ENCODE data around the gene KDM8.

KDM8 gene

DNA sequence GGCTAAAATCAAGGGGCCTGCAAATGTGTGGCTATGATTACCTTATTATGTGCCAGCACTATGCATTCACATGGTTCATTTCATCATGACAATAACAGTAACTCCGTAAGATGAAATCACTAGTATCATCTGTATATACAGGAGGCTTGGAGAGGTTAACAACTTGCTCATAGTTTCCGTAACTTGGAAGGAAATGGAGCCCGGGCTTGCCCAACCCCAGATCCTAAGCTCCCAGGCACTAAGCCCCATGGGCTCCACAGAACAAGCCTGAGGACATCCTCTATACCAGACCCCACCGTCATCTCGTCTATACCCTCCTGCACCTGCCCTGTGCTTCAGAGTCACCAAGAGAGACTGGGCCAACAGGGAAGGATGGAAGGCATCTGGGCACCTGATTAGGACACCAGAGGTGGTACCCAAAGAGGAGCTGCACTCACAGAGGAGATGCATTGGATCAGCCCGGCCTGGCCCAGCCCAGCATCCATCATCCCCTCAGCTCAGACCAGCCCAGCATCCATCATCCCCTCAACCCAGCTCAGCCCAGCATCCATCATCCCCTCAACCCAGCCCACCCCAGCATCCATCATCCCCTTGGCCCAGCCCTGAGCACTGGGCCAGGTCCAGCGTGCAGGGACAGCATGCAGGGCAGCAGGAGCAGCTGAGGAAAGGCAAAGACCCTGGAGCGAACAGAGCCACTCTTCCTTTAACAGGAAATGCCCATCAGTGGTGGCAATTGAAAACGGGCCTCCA, 36.8 kb downstream of the KDM8 start:
- peaks cover 10% of the 10 kb centered on the region for H3K4me1 ChIP-seq (ENCODE audit: low read depth, poor library complexity, severe bottlenecking)
- no peaks in the 10 kb centered on the region for H3K27me3 ChIP-seq (ENCODE audit: insufficient read depth, low read depth)
- TF ChIP-seq, protein P1, sequence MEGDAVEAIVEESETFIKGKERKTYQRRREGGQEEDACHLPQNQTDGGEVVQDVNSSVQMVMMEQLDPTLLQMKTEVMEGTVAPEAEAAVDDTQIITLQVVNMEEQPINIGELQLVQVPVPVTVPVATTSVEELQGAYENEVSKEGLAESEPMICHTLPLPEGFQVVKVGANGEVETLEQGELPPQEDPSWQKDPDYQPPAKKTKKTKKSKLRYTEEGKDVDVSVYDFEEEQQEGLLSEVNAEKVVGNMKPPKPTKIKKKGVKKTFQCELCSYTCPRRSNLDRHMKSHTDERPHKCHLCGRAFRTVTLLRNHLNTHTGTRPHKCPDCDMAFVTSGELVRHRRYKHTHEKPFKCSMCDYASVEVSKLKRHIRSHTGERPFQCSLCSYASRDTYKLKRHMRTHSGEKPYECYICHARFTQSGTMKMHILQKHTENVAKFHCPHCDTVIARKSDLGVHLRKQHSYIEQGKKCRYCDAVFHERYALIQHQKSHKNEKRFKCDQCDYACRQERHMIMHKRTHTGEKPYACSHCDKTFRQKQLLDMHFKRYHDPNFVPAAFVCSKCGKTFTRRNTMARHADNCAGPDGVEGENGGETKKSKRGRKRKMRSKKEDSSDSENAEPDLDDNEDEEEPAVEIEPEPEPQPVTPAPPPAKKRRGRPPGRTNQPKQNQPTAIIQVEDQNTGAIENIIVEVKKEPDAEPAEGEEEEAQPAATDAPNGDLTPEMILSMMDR (conservative IDR thresholded peaks at IDR 0.05; ENCODE audit: low read depth, low read length), result no peak

DNA sequence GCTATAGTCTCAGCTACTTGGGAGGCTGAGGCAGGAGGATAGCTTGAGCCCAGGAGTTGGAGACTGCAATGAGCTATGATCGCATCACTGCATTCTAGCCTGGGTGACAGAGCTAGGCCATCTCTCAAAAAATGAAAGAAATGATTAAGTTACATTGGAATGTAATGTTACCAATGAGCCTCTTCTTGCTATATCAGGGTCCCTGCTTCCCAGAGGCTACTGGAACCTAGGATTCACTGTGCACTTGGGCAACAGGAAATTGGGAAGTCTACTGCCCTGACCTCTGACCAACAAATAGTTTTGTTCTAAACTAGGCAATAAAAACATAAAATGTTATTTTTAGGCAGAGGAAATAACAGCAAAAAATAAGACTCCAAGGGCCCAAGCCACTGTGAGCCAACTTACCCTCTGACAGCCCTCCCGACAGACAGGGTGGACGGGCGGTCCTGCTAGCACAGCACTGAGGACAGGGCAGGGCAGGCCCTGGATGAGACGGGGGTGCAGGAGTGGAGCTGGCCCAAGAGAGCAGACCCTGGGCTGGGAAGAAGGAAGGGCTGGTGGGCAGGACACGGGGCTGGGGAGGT, 37.7 kb downstream of the KDM8 start:
- no peak overlapping the region for H3K9ac ChIP-seq
- TF ChIP-seq, protein P1 (conservative IDR thresholded peaks at IDR 0.05; ENCODE audit: low read depth, low read length), result no peak
- no peaks in the 10 kb centered on the region for H4K20me1 ChIP-seq (ENCODE audit: insufficient read depth)
- H3K36me3 ChIP-seq (ENCODE audit: insufficient read depth), result no peaks in the 10 kb centered on the region
- no peak overlapping the region for H2AFZ ChIP-seq (ENCODE audit: low read depth)
- H3K4me1 ChIP-seq (ENCODE audit: low read depth, poor library complexity, severe bottlenecking), result peaks cover 3% of the 10 kb centered on the region
- no peak overlapping the region for H3K4me3 ChIP-seq (IDR thresholded peaks at IDR 0.05; ENCODE audit: insufficient read depth, low read depth, low read length)
- H3K27ac ChIP-seq, result no peak overlapping the region
- no peaks in the 10 kb centered on the region for H3K79me2 ChIP-seq (ENCODE audit: insufficient read depth, low read depth)
- no peak overlapping the region for H3K4me2 ChIP-seq
- no peaks in the 10 kb centered on the region for H3K27me3 ChIP-seq (ENCODE audit: insufficient read depth, low read depth)

More for the DNA sequence above, 36.8 kb downstream of the KDM8 start:
- H3K9ac ChIP-seq, result no peak overlapping the region
- H4K20me1 ChIP-seq (ENCODE audit: insufficient read depth), result no peaks in the 10 kb centered on the region
- no peaks in the 10 kb centered on the region for H3K79me2 ChIP-seq (ENCODE audit: insufficient read depth, low read depth)
- no peaks in the 10 kb centered on the region for H3K36me3 ChIP-seq (ENCODE audit: insufficient read depth)
- no peak overlapping the region for H3K27ac ChIP-seq
- H3K4me2 ChIP-seq, result no peak overlapping the region
- no peak overlapping the region for H3K4me3 ChIP-seq (IDR thresholded peaks at IDR 0.05; ENCODE audit: insufficient read depth, low read depth, low read length)
- no peak overlapping the region for H2AFZ ChIP-seq (ENCODE audit: low read depth)

DNA sequence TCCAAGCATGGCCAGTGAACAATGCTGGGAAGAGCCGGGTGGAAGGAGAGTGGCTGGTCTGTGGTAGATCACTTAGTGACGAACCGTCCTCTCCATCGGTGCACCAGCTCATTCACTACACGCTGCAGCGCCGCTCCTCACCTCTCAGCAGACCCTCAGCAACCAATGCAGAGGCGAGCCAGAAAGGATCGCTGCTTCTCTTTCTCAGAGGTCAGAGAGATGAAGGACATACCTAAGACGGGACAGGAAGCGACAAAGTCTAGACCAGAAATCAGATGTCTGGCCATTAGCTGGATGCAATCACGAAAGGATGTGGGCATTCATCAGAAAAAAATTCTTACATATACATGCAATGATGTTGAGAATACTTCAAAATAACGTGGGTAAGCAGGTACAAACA, 38.3 kb downstream of the KDM8 start:
- H3K9ac ChIP-seq, result no peak overlapping the region
- H3K4me2 ChIP-seq, result no peak overlapping the region
- no peaks in the 10 kb centered on the region for H4K20me1 ChIP-seq (ENCODE audit: insufficient read depth)
- no peaks in the 10 kb centered on the region for H3K79me2 ChIP-seq (ENCODE audit: insufficient read depth, low read depth)
- H3K27ac ChIP-seq, result no peak overlapping the region
- H3K36me3 ChIP-seq (ENCODE audit: insufficient read depth), result no peaks in the 10 kb centered on the region
- peaks cover under 1% of the 10 kb centered on the region for H3K4me1 ChIP-seq (ENCODE audit: low read depth, poor library complexity, severe bottlenecking)
- TF ChIP-seq, protein P1 (conservative IDR thresholded peaks at IDR 0.05; ENCODE audit: low read depth, low read length), result no peak
- H3K4me3 ChIP-seq (IDR thresholded peaks at IDR 0.05; ENCODE audit: insufficient read depth, low read depth, low read length), result no peak overlapping the region
- H3K27me3 ChIP-seq (ENCODE audit: insufficient read depth, low read depth), result no peaks in the 10 kb centered on the region
- H2AFZ ChIP-seq (ENCODE audit: low read depth), result no peak overlapping the region

DNA sequence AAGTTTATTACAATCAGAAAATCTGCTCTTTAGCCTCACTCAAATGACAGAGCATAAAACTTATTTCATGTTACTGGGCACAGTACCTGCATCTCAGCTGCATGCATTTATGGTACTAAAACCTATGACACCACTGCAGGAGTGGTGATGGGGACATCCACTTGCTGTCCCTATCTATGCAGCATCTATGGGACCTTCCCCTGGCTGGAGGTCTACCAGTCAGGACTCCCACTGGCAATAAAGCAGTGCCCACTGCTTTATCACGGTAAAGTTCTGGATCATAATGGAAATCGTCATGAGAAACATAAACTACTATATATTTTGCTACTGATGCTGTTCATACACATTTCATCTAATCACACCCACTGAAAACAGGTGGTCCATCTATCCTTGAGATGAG, 39.1 kb downstream of the KDM8 start:
- no peaks in the 10 kb centered on the region for H3K4me1 ChIP-seq (ENCODE audit: low read depth, poor library complexity, severe bottlenecking)
- no peak overlapping the region for H3K27ac ChIP-seq
- no peaks in the 10 kb centered on the region for H3K27me3 ChIP-seq (ENCODE audit: insufficient read depth, low read depth)
- H3K36me3 ChIP-seq (ENCODE audit: insufficient read depth), result no peaks in the 10 kb centered on the region
- no peaks in the 10 kb centered on the region for H3K79me2 ChIP-seq (ENCODE audit: insufficient read depth, low read depth)
- H3K4me3 ChIP-seq (IDR thresholded peaks at IDR 0.05; ENCODE audit: insufficient read depth, low read depth, low read length), result no peak overlapping the region
- no peak overlapping the region for H3K9ac ChIP-seq
- H3K4me2 ChIP-seq, result no peak overlapping the region
- TF ChIP-seq, protein P1 (conservative IDR thresholded peaks at IDR 0.05; ENCODE audit: low read depth, low read length), result no peak
- H2AFZ ChIP-seq (ENCODE audit: low read depth), result no peak overlapping the region
- H4K20me1 ChIP-seq (ENCODE audit: insufficient read depth), result no peaks in the 10 kb centered on the region

Measured in KMS-11 (cell line).